GM19468 (cell line): ENCODE results near the gene TRIM46.
"Not testable (repeated sequence)": the region's sequence is repeated elsewhere in the genome, so short reads cannot be mapped to it uniquely, and the experiment has no call there.

Experiments
- ATAC-seq: cut with Tn5 transposase; IDR thresholded peaks from one replicate; pipeline ENCODE4 v1.9.1; 2021; ENCODE audit warnings: mild to moderate bottlenecking, moderate library complexity, moderate number of reproducible peaks; ENCODE audit not compliant: unreplicated experiment; ENCODE audit errors: extremely low read depth

The TRIM46 gene

GRCh38 chr1:155184835-155185782 lies 11.5 kb downstream of the TRIM46 start:
- ATAC-seq: peak; percentile 63

- no peak for ATAC-seq
These were observed 12.1 kb downstream of the TRIM46 start for GRCh38 chr1:155185783-155186066.

- ATAC-seq: no peak
These were observed 12.6 kb downstream of the TRIM46 start for GRCh38 chr1:155186067-155186793.

GRCh38 chr1:155186794-155187455 lies 13.3 kb downstream of the TRIM46 start:
- no peak for ATAC-seq

GRCh38 chr1:155187456-155187891 lies 13.8 kb downstream of the TRIM46 start:
- ATAC-seq: no peak

GRCh38 chr1:155188268-155188667 lies 14.6 kb downstream of the TRIM46 start:
- no peak for ATAC-seq

- ATAC-seq: not testable (repeated sequence)
These were observed 16.3 kb downstream of the TRIM46 start for GRCh38 chr1:155189926-155190325.

GRCh38 chr1:155191904-155192303 lies 18.3 kb downstream of the TRIM46 start:
- no peak for ATAC-seq

- no peak for ATAC-seq
These were observed 19.0 kb downstream of the TRIM46 start for GRCh38 chr1:155192346-155193274.

GRCh38 chr1:155193275-155193990 lies 19.8 kb downstream of the TRIM46 start:
- ATAC-seq: no peak

- not testable (repeated sequence) for ATAC-seq
These were observed 20.3 kb downstream of the TRIM46 start for GRCh38 chr1:155193991-155194240.

- ATAC-seq: no peak
These were observed 21.8 kb downstream of the TRIM46 start for GRCh38 chr1:155195201-155196102.

- ATAC-seq: no peak
These were observed 22.6 kb downstream of the TRIM46 start for GRCh38 chr1:155196103-155196892.

- ATAC-seq: no peak
These were observed 23.4 kb downstream of the TRIM46 start for GRCh38 chr1:155196893-155197638.

GRCh38 chr1:155197901-155198546 lies 24.4 kb downstream of the TRIM46 start:
- no peak for ATAC-seq

GRCh38 chr1:155198547-155198906 lies 24.9 kb downstream of the TRIM46 start:
- ATAC-seq: no peak

- ATAC-seq: no peak
These were observed 26.1 kb downstream of the TRIM46 start for GRCh38 chr1:155199792-155200191.
